UCSD-AML1 (cell line): ENCODE results near the gene KLF4.
"Not testable (repeated sequence)": the region's sequence is repeated elsewhere in the genome, so short reads cannot be mapped to it uniquely, and the experiment has no call there.

ENCODE experiments used
- DNase-seq: peaks from one replicate; lab custom pipeline; 2025; ENCODE audit not compliant: unreplicated experiment; lab: John Stamatoyannopoulos, UW

Gene KLF4

GRCh38 chr9:107489687-107490605 lies at the start of gene KLF4:
Gene KLF4, minus strand, starts transcription at chr9:107489769. Its CDS starts 597 bp downstream, at chr9:107489172.
- DNase-seq, result peak; percentile 79

- no peak for DNase-seq
Observed at GRCh38 chr9:107536462-107536861, 46.9 kb upstream of the KLF4 start.

GRCh38 chr9:107534510-107535078 lies 45.0 kb upstream of the KLF4 start:
- DNase-seq, result no peak

- DNase-seq, result no peak
Observed at GRCh38 chr9:107530679-107531078, 41.1 kb upstream of the KLF4 start.

- no peak for DNase-seq
Observed at GRCh38 chr9:107528686-107529085, 39.1 kb upstream of the KLF4 start.

- no peak for DNase-seq
Observed at GRCh38 chr9:107523539-107523938, 34.0 kb upstream of the KLF4 start.

- DNase-seq, result no peak
Observed at GRCh38 chr9:107520186-107520585, 30.6 kb upstream of the KLF4 start.

- DNase-seq, result no peak
Observed at GRCh38 chr9:107518037-107518807, 28.7 kb upstream of the KLF4 start.

GRCh38 chr9:107513464-107514100 lies 24.0 kb upstream of the KLF4 start:
- DNase-seq, result no peak

GRCh38 chr9:107504585-107505455 lies 15.3 kb upstream of the KLF4 start:
- DNase-seq, result no peak

GRCh38 chr9:107502464-107502863 lies 12.9 kb upstream of the KLF4 start:
- no peak for DNase-seq

GRCh38 chr9:107500421-107501200 lies 11.0 kb upstream of the KLF4 start:
- DNase-seq, result not testable (repeated sequence)

- no peak for DNase-seq
Observed at GRCh38 chr9:107496976-107497375, 7.4 kb upstream of the KLF4 start.

- DNase-seq, result no peak
Observed at GRCh38 chr9:107492381-107492970, 2.9 kb upstream of the KLF4 start.

GRCh38 chr9:107491081-107492053 lies 1.8 kb upstream of the KLF4 start:
- no peak for DNase-seq

GRCh38 chr9:107490606-107490970 lies 1.0 kb upstream of the KLF4 start:
- DNase-seq, result not testable (repeated sequence)

- no peak for DNase-seq
Observed at GRCh38 chr9:107489144-107489673, 360 bp downstream of the KLF4 start.
